ENCODE measurements around the gene CLIC1.
A peak's percentile ranks its signal among the peaks of the same experiment; 100 is the strongest.

Gene CLIC1

DNA sequence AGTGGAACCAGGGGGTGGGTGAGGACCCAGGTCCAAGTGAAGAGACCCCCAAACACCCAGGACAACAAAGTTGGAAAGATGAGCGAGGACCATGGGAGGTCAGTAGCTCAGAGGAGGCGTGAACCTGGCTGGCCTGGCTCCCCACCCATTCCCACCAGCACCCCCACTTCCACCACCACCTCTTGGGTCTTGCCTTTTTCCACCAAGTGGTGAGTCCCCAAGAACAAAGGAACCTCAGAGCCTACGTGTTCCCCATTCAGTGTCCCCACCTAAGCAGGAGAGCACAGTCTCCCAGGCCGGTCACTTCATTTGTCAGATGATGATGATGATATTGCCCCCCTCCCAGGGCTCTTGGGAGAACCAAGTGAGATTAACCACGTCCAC is 41.3 kb upstream of the CLIC1 start:
- TF ChIP-seq SUZ12 (IDR thresholded peaks at IDR 0.05), result no peak
- TF ChIP-seq ARNT (IDR thresholded peaks at IDR 0.05), result no peak
- no peak for TF ChIP-seq HDGF (IDR thresholded peaks at IDR 0.05; ENCODE audit: borderline replicate concordance)
- no peak for TF ChIP-seq ZNF384 (IDR thresholded peaks at IDR 0.05)
- no peak for TF ChIP-seq LEF1 (IDR thresholded peaks at IDR 0.05; ENCODE audit: borderline replicate concordance)
- TF ChIP-seq FOXK2 (IDR thresholded peaks at IDR 0.05), result no peak
- TF ChIP-seq NFRKB (IDR thresholded peaks at IDR 0.05), result no peak
- no peak for DNase-seq (ENCODE audit: extremely low spot score)
- POLR2A ChIA-PET, result interaction anchor here (0.8 to 3.8 kb wide), 9 partner anchors 13 to 194 kb away, joined by 3 to 17 read pairs (median 4); partner anchors contain the start of genes ABHD16A, DXO, HSPA1A and HSPA1B
- CTCF ChIA-PET, result interaction anchor here (0.5 to 2.0 kb wide), 5 partner anchors 14 to 147 kb away, joined by 3 to 12 read pairs (median 5); no protein-coding TSS in a partner anchor

DNA sequence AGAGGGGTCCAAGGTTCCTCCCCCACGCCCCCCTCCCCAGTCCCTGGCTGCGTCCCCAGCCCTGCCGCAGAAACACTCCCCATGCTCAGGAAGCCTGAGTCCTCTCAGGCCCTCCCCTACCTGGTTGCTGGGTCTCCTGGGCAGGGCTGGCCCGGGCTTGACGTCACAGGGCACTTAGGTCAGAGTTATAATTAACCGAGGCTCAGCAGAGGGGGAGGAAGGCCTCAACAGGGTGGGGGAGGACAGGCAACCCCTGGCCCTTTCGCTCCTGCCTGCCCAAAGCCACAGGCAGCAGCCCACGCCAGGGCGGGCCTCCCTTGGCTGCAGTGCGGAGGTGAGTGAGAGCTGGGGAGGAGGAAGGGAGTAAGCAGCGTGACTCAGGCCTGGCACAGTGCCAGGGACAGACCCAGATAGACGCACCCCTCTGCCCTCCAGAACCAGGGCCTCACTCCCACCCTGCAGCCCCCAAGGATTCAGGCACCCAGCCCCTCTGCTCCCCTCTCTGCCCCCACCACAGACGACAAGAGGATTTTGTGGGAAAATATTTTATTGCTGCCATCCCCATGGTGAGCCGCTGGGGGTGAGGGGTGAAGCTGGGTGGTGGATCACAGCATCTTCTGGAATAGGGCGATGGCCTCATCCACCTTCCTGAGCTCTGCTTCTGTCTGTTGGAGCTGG is 40.8 kb upstream of the CLIC1 start, which contains the start of gene VWA7:
Gene VWA7, minus strand, starts transcription at position 340 of the 678 bp plus-strand sequence. CDS start 549 bp downstream, outside the sequence.
- TF ChIP-seq FOXK2 (IDR thresholded peaks at IDR 0.05), result no peak
- TF ChIP-seq NFRKB (IDR thresholded peaks at IDR 0.05), result no peak
- no peak for TF ChIP-seq FOXA1 (IDR thresholded peaks at IDR 0.05)
- TF ChIP-seq, protein P1, sequence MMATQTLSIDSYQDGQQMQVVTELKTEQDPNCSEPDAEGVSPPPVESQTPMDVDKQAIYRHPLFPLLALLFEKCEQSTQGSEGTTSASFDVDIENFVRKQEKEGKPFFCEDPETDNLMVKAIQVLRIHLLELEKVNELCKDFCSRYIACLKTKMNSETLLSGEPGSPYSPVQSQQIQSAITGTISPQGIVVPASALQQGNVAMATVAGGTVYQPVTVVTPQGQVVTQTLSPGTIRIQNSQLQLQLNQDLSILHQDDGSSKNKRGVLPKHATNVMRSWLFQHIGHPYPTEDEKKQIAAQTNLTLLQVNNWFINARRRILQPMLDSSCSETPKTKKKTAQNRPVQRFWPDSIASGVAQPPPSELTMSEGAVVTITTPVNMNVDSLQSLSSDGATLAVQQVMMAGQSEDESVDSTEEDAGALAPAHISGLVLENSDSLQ (IDR thresholded peaks at IDR 0.05), result no peak
- no peak for TF ChIP-seq FOXM1 (IDR thresholded peaks at IDR 0.05; ENCODE audit: borderline replicate concordance)
- TF ChIP-seq HDGF (IDR thresholded peaks at IDR 0.05; ENCODE audit: borderline replicate concordance), result no peak
- no peak for TF ChIP-seq ELF4 (IDR thresholded peaks at IDR 0.05)
- TF ChIP-seq ARNT (IDR thresholded peaks at IDR 0.05), result no peak
- TF ChIP-seq L3MBTL2 (conservative IDR thresholded peaks at IDR 0.05), result no peak
- TF ChIP-seq LEF1 (IDR thresholded peaks at IDR 0.05; ENCODE audit: borderline replicate concordance), result no peak
- no peak for TF ChIP-seq CTBP1 (IDR thresholded peaks at IDR 0.05; ENCODE audit: borderline replicate concordance)
- TF ChIP-seq TARDBP (IDR thresholded peaks at IDR 0.05), result no peak
- TF ChIP-seq SUZ12 (IDR thresholded peaks at IDR 0.05), result no peak
- TF ChIP-seq ZNF384 (IDR thresholded peaks at IDR 0.05), result no peak
- TF ChIP-seq SP1 (IDR thresholded peaks at IDR 0.05), result no peak
- ChIA-PET POLR2A (interaction anchor here (0.8 to 3.8 kb wide), 8 partner anchors 14 to 86 kb away, joined by 3 to 17 read pairs (median 4); partner anchors contain the start of genes ABHD16A, HSPA1A, HSPA1B and HSPA1L), CTCF (interaction anchor here (0.5 to 2.0 kb wide), 4 partner anchors 14 to 148 kb away, joined by 3 to 12 read pairs (median 4); no protein-coding TSS in a partner anchor)
- peak; percentile 65 for DNase-seq (ENCODE audit: extremely low spot score)

DNA sequence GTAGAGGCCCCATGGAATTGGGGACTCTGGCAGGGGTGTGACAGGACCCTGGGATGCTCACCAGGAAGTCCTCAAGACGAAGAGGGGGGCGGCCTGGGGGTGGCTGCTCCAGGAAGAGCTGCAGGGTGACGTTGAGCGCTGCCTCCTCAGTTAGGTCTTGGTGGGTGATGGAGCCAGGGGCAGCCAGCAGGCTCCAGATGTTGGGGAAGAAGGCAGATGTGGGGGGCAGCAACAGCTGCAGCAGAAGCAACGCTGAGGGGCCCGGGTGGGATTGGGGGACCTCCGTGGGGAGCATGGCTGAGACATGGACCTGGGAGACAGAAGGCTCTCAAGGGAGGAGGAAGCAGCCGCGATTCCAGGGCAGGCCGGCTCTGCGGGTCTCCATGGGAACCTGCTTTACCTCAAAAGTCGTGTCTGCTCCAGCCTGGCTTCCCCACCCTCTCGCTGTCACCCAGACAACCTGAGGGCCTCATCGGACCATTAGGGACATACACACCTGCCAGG is 40.2 kb upstream of the CLIC1 start:
- ChIA-PET POLR2A (interaction anchor here (1.6 kb wide), 1 partner anchor 30 kb away, joined by 5 read pairs; the partner anchor contains the start of gene LSM2), CTCF (no interaction called here)
- TF ChIP-seq L3MBTL2 (conservative IDR thresholded peaks at IDR 0.05) (no peak), LEF1 (IDR thresholded peaks at IDR 0.05; ENCODE audit: borderline replicate concordance) (no peak), FOXK2 (IDR thresholded peaks at IDR 0.05) (no peak), ELF4 (IDR thresholded peaks at IDR 0.05) (no peak), TARDBP (IDR thresholded peaks at IDR 0.05) (no peak), NFRKB (IDR thresholded peaks at IDR 0.05) (no peak), FOXM1 (IDR thresholded peaks at IDR 0.05; ENCODE audit: borderline replicate concordance) (no peak), HDGF (IDR thresholded peaks at IDR 0.05; ENCODE audit: borderline replicate concordance) (no peak), SP1 (IDR thresholded peaks at IDR 0.05) (no peak), FOXA1 (IDR thresholded peaks at IDR 0.05) (no peak), SUZ12 (IDR thresholded peaks at IDR 0.05) (no peak), BHLHE40 (IDR thresholded peaks at IDR 0.05; ENCODE audit: borderline replicate concordance) (no peak), CTBP1 (IDR thresholded peaks at IDR 0.05; ENCODE audit: borderline replicate concordance) (no peak), ARNT (IDR thresholded peaks at IDR 0.05) (no peak)
- TF ChIP-seq, protein P1 (IDR thresholded peaks at IDR 0.05), result no peak
- no peak for DNase-seq (ENCODE audit: extremely low spot score)

DNA sequence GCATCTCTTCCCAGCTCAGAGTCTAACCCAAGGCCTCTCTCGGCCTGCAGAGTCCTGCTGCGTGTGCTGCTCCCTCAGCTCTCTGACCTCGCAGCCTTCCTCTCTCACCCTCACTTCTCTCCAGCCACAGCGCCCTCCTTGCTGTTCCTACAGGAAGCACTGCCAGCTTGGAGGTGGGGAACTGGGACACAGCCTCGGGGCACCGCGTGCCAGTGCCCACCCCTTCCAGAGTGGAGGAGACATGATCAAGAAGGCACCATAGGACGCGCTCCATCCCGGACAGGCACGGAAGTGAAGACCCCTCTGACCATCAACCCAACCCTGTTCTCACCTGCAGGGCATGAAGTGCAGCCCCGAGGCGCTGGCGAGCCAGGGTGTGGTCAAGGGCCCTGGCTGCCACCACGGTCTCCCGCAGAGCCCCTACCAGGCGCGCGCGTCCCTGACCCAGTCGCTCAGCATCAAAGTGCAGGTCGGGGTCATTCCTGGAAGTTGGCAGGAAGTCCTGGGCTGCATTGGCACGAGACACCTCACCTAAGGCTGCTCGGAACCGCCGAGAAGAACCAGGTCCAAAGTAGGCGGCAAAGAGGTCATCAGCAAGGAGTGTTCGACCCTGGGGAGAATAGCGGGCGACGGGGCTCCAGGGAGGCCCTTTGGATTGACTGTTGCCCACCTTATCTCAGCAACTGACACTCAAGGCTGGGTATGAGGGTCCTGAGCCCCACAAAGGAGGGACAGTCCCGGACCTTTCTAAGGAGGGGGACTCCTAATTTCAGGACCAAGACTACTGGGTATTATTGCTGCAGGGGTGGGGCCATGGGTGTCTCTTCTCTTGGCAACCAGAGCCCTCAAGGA is 39.5 kb upstream of the CLIC1 start:
- DNase-seq (ENCODE audit: extremely low spot score), result no peak
- ChIA-PET POLR2A (interaction anchor here (0.9 to 3.1 kb wide), 5 partner anchors 36 to 111 kb away, joined by 3 to 11 read pairs (median 6); partner anchors contain the start of genes ABHD16A, GPANK1, HSPA1A and HSPA1B), CTCF (interaction anchor here (0.8 to 1.8 kb wide), 3 partner anchors 15 to 165 kb away, joined by 4 to 6 read pairs (median 5); no protein-coding TSS in a partner anchor)
- TF ChIP-seq TARDBP (IDR thresholded peaks at IDR 0.05) (no peak), FOXM1 (IDR thresholded peaks at IDR 0.05; ENCODE audit: borderline replicate concordance) (no peak), BHLHE40 (IDR thresholded peaks at IDR 0.05; ENCODE audit: borderline replicate concordance) (no peak), SUZ12 (IDR thresholded peaks at IDR 0.05) (no peak), LEF1 (IDR thresholded peaks at IDR 0.05; ENCODE audit: borderline replicate concordance) (no peak), ELF4 (IDR thresholded peaks at IDR 0.05) (no peak), CTBP1 (IDR thresholded peaks at IDR 0.05; ENCODE audit: borderline replicate concordance) (no peak)

DNA sequence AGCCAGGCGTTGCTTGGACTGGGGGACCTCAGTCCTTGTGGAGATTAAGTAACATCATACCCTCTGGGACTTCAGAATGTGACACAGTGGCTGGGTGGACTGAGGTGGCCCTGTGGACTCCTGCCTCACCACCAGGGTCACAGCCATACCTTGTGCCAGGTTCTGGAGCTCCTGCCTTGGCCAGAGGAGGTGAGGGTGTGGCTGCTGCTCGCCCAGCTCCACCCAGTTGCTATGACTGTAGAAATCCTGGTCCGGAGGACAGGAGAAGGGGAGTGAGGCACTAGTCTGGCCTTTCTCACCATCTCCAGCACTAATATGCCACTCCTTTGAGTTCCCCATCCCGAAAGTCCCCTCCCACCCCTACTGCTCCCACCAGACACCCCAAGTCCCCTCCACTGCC is 38.9 kb upstream of the CLIC1 start:
- DNase-seq (ENCODE audit: extremely low spot score), result no peak
- ChIA-PET CTCF (interaction anchor here (0.8 to 1.8 kb wide), 3 partner anchors 16 to 165 kb away, joined by 4 to 6 read pairs (median 5); no protein-coding TSS in a partner anchor), POLR2A (interaction anchor here (0.9 to 3.1 kb wide), 5 partner anchors 36 to 110 kb away, joined by 3 to 11 read pairs (median 6); partner anchors contain the start of genes ABHD16A, GPANK1, HSPA1A and HSPA1B)
- TF ChIP-seq HDGF (IDR thresholded peaks at IDR 0.05; ENCODE audit: borderline replicate concordance) (no peak), FOXK2 (IDR thresholded peaks at IDR 0.05) (no peak), LEF1 (IDR thresholded peaks at IDR 0.05; ENCODE audit: borderline replicate concordance) (no peak), ZNF384 (IDR thresholded peaks at IDR 0.05) (no peak), FOXA1 (IDR thresholded peaks at IDR 0.05) (no peak), CTBP1 (IDR thresholded peaks at IDR 0.05; ENCODE audit: borderline replicate concordance) (no peak), BHLHE40 (IDR thresholded peaks at IDR 0.05; ENCODE audit: borderline replicate concordance) (no peak), SP1 (IDR thresholded peaks at IDR 0.05) (no peak), L3MBTL2 (conservative IDR thresholded peaks at IDR 0.05) (no peak), NFRKB (IDR thresholded peaks at IDR 0.05) (no peak), ELF4 (IDR thresholded peaks at IDR 0.05) (no peak)
- TF ChIP-seq, protein P1 (IDR thresholded peaks at IDR 0.05), result no peak
